Heart left ventricle (tissue), 16 donors: ENCODE measurements around the gene TRAK1. TPM values are rescaled to one million over a fixed set of nuclear protein-coding genes. Genes with fewer than 3 reads are reported as not detected.

Source experiments
- ATAC-seq, 4 donors: fragments of 200-7000 bp; cut with Tn5 transposase; one replicate each; pipeline ENCODE4 v1.9.1; 2020 to 2022; ENCODE audit warnings: moderate library complexity in 4 of 4, mild to moderate bottlenecking in 3 of 4, moderate number of reproducible peaks in 1 of 4
- DNase-seq, 5 donors: peaks; one replicate each; pipeline ENCODE4 v3.0.0-alpha.2; 2020
- H3K27ac ChIP-seq, 12 donors: fragments of 200-600 bp; sonication (generic) in 4 of 12; one replicate each; pipeline versions ENCODE4 v1.5.0 to v1.8.0; 2016 to 2022; ENCODE audit warnings: mild to moderate bottlenecking in 2 of 12
- H3K27me3 ChIP-seq, 9 donors: fragments of 200-600 bp; sonication (generic) in 2 of 9; one replicate each; pipeline versions ENCODE4 v1.5.1 to v1.8.0; 2016 to 2022; ENCODE audit warnings: mild to moderate bottlenecking in 3 of 9
- H3K36me3 ChIP-seq, 9 donors: fragments of 200-600 bp; sonication (generic) in 2 of 9; one replicate each; pipeline versions ENCODE4 v1.5.0 to v1.8.0; 2018 to 2022; ENCODE audit warnings: mild to moderate bottlenecking in 2 of 9
- H3K4me1 ChIP-seq, 12 donors: fragments of 200-600 bp; sonication (generic) in 4 of 12; one replicate each; pipeline versions ENCODE4 v1.5.0 to v1.8.0; 2016 to 2022; ENCODE audit warnings: mild to moderate bottlenecking in 3 of 12
- H3K4me3 ChIP-seq, 12 donors: fragments of 200-600 bp; sonication (generic) in 4 of 12; one replicate each; pipeline versions ENCODE4 v1.5.0 to v1.8.0; 2017 to 2022; ENCODE audit warnings: mild to moderate bottlenecking in 9 of 12, moderate library complexity in 4 of 12
- H3K9me3 ChIP-seq, 12 donors: fragments of 200-600 bp; sonication (generic) in 4 of 12; one replicate each; pipeline versions ENCODE4 v1.5.0 to v1.8.0; 2016 to 2022; ENCODE audit warnings: mild to moderate bottlenecking in 1 of 12
- CTCF ChIP-seq, 12 donors: fragments of 200-600 bp; sonication (generic) in 4 of 12; IDR thresholded peaks; one replicate each; pipeline versions ENCODE4 v1.5.0 to v1.8.0; 2018 to 2022; ENCODE audit warnings: antibody characterized with exemption in 12 of 12, mild to moderate bottlenecking in 5 of 12
- POLR2A ChIP-seq, 2 donors: fragments of 450-650 bp; IDR thresholded peaks; one replicate each; pipeline ENCODE4 v1.6.1; 2017; ENCODE audit warnings: antibody characterized with exemption in 2 of 2, mild to moderate bottlenecking in 2 of 2, moderate library complexity in 2 of 2
- WGBS, 4 donors: extraction: QIAGEN DNeasy Blood & Tissue Kit in 2 of 4; methylation state at CpG; one replicate each; pipeline versions ENCODE4 v1.1.5 to v1.1.7; 2013 to 2018; 5-methylcytosine and 5-hydroxymethylcytosine counted together
- intact Hi-C, 10 donors: fragments of 100-400 bp; cut with DNase I; formaldehyde crosslinking; loops; one replicate each; pipeline versions ENCODE4 v1.11.1 to v1.14.2; 2022
- polyA plus RNA-seq, 2 donors: library from polyadenylated mRNA; stranded (reverse); fragments of 200-250 nt; gene quantifications; one replicate each; pipeline ENCODE4 v1.2.3, GENCODE V29; 2013
- total RNA-seq, 9 donors: library from RNA; depleted of rRNA in 2 of 9; stranded (reverse); fragments of >200 nt in 2 of 9; fragmentation: NEBNext Ultra II Directional in 3 of 9; extraction: Animal tissue kit (Norgen Biotek cat#: 25700) in 3 of 9; gene quantifications; one replicate each; pipeline versions ENCODE4 v1.1.0 to v1.2.4, GENCODE V29; 2016 to 2023
- donor health status: ischemic (EF 13 %, LVEDD 7.1; RV severe dilation, severe dysfunction).
- donor health status: healthy with polysubstance abuse.
- donor health status: DM: no; HTN: yes; CAD: no.
- donor health status: DM: no; HTN: no; CAD: no.
- donor health status: ischemic (EF 25% LVEDD 6.9; RV normal size, moderate dysfunction).
- donor health status: ischemic (EF 25% LVEDD 5.7; RV mildly dilated, moderate dysfunction).
- donor health status: healthy.
- donor health status: DM: yes; HTN: yes; CAD: no.
- donor health status: ischemic (EF 35%, LVEDD 5.7; RV mildly dilated, moderate dysfunction).
- donor health status: nonischemic (EF 11% LVEDD 7.7; RV severe dilation, severe dysfunction).
- donor health status: DM: yes; HTN: yes; CAD: no.
- donor health status: PGD.
- donor health status: ischemic (EF 29% LVEDD 5.4; RV normal size, mild dysfunction).
- donor health status: nonischemic (EF 23%, LVEDD 6.1; RV moderate dilation, normal function).

TRAK1 gene
- total and polyA plus RNA-seq, 11 donors: 53.3 to 364 (median 250) TPM

- peak overlapping the region in 11 of 12 donors; percentile 16 to 91 (median 55) for H3K27ac ChIP-seq
- H3K36me3 ChIP-seq: no peaks in the 10 kb centered on the region
- H3K4me1 ChIP-seq: peaks cover 14 to 92% (median 70%) of the 10 kb centered on the region in 12 donors
- DNase-seq (no peak), ATAC-seq (no peak)
- intact Hi-C loops: loop anchor here in 2 of 10 donors (5.0 kb wide), 1 partner anchor 35 kb away; no protein-coding TSS in a partner anchor
- no peak overlapping the region for H3K4me3 ChIP-seq
- no peak for TF ChIP-seq CTCF (IDR thresholded peaks at IDR 0.05)
- no peak for TF ChIP-seq POLR2A (IDR thresholded peaks at IDR 0.05)
- 55 to 74% (median 69%) methylated on average over 6 to 7 of the region's 7 CpGs for WGBS, 4 donors
- no peaks in the 10 kb centered on the region for H3K9me3 ChIP-seq
- H3K27me3 ChIP-seq: no peaks in the 10 kb centered on the region
Measured at GRCh38 chr3:42057561-42058211, 33.5 kb upstream of the TRAK1 start.

- 5 to 14% (median 10%) methylated on average over 6 to 7 of the region's 7 CpGs for WGBS, 4 donors
Measured at GRCh38 chr3:42061025-42061712, 30.0 kb upstream of the TRAK1 start.

GRCh38 chr3:42061713-42062380, 29.3 kb upstream of the TRAK1 start:
- intact Hi-C loops: loop anchor here in 5 of 10 donors (2.0 to 5.0 kb wide), 5 partner anchors 35 to 47 kb away; no protein-coding TSS in a partner anchor
- TF ChIP-seq CTCF (IDR thresholded peaks at IDR 0.05): no peak
- TF ChIP-seq POLR2A (IDR thresholded peaks at IDR 0.05): peak in 1 of 2 donors; percentile 61
- no peaks in the 10 kb centered on the region for H3K9me3 ChIP-seq
- peak overlapping the region in 8 of 12 donors; percentile 7 to 35 (median 17) for H3K4me3 ChIP-seq
- DNase-seq (peak; percentile 85 to 92 (median 91)), ATAC-seq (peak; percentile 91 to 93 (median 91))
- peak overlapping the region; percentile 84 to 94 (median 89) for H3K27ac ChIP-seq
- H3K36me3 ChIP-seq: no peaks in the 10 kb centered on the region
- no peaks in the 10 kb centered on the region for H3K27me3 ChIP-seq
- WGBS, 4 donors: 4 to 10% (median 6%) methylated on average over 6 of the region's 6 CpGs
- H3K4me1 ChIP-seq: peaks cover 22 to 99% (median 90%) of the 10 kb centered on the region in 12 donors

More at GRCh38 chr3:42061025-42061712, 30.0 kb upstream of the TRAK1 start:
- H3K27ac ChIP-seq: peak overlapping the region; percentile 84 to 94 (median 89)
- DNase-seq (peak in 4 of 5 donors; percentile 42 to 69 (median 52)), ATAC-seq (peak; percentile 62 to 83 (median 69))
- TF ChIP-seq POLR2A (IDR thresholded peaks at IDR 0.05) (no peak), CTCF (IDR thresholded peaks at IDR 0.05) (no peak)
- peak overlapping the region in 3 of 12 donors; percentile 7 to 30 (median 18) for H3K4me3 ChIP-seq
- H3K9me3 ChIP-seq: no peaks in the 10 kb centered on the region
- H3K27me3 ChIP-seq: no peaks in the 10 kb centered on the region
- no peaks in the 10 kb centered on the region for H3K36me3 ChIP-seq
- H3K4me1 ChIP-seq: peaks cover 22 to 99% (median 85%) of the 10 kb centered on the region in 12 donors
- intact Hi-C loops: loop anchor here in 5 of 10 donors (5.0 kb wide), 4 partner anchors 34 to 44 kb away; no protein-coding TSS in a partner anchor
